Measurements from ENCODE around the gene TXNL1. TPM values are rescaled to one million over a fixed set of nuclear protein-coding genes. Genes with fewer than 3 reads are reported as not detected.
"Not testable (repeated sequence)": the region's sequence is repeated elsewhere in the genome, so short reads cannot be mapped to it uniquely, and the experiment has no call there.

The TXNL1 gene
- total RNA-seq, 2 donors from 2014 or later, result 66.4 to 85.4 TPM

GRCh38 chr18:56615738-56616520 is 22.5 kb downstream of the TXNL1 start:
- Mint-ChIP-seq H3K9me3 (no peaks in the 10 kb centered on the region), H3K36me3 (peaks cover 12 to 21% of the 10 kb centered on the region in 2 donors), H3K27ac (no peak overlapping the region)
- DNase-seq (ENCODE audit: low spot score in 2 of 2) (no peak), ATAC-seq (no peak)

- no peaks in the 10 kb centered on the region for H3K9me3 Mint-ChIP-seq
- ATAC-seq (no peak), DNase-seq (ENCODE audit: low spot score in 2 of 2) (no peak)
- no peak overlapping the region for H3K27ac Mint-ChIP-seq
- peaks cover 5 to 7% of the 10 kb centered on the region in 2 donors for H3K36me3 Mint-ChIP-seq
These were observed 31.8 kb downstream of the TXNL1 start for GRCh38 chr18:56606618-56607017.

- ATAC-seq (no peak), DNase-seq (ENCODE audit: low spot score in 2 of 2) (no peak)
- peaks cover 0 to 3% of the 10 kb centered on the region in 2 donors for H3K9me3 Mint-ChIP-seq
- no peak overlapping the region for H3K27ac Mint-ChIP-seq
- H3K36me3 Mint-ChIP-seq, result no peaks in the 10 kb centered on the region
These were observed 40.0 kb downstream of the TXNL1 start for GRCh38 chr18:56598422-56598821.

- no peak overlapping the region for H3K27ac Mint-ChIP-seq
- H3K9me3 Mint-ChIP-seq, result peaks cover 0 to 3% of the 10 kb centered on the region in 2 donors
- no peak for ATAC-seq
- no peak for DNase-seq (ENCODE audit: low spot score in 2 of 2)
- H3K36me3 Mint-ChIP-seq, result no peaks in the 10 kb centered on the region
These were observed 44.5 kb downstream of the TXNL1 start for GRCh38 chr18:56593906-56594305.

- ATAC-seq, result no peak
- H3K9me3 Mint-ChIP-seq, result no peaks in the 10 kb centered on the region
- DNase-seq (ENCODE audit: low spot score in 2 of 2), result no peak
- no peaks in the 10 kb centered on the region for H3K36me3 Mint-ChIP-seq
- no peak overlapping the region for H3K27ac Mint-ChIP-seq
These were observed 58.4 kb downstream of the TXNL1 start for GRCh38 chr18:56580026-56580425.

- Mint-ChIP-seq H3K9me3 (no peaks in the 10 kb centered on the region), H3K27ac (no peak overlapping the region), H3K36me3 (no peaks in the 10 kb centered on the region)
- DNase-seq (ENCODE audit: low spot score in 2 of 2) (no peak), ATAC-seq (no peak)
These were observed 58.9 kb downstream of the TXNL1 start for GRCh38 chr18:56579451-56579850.

- H3K9me3 Mint-ChIP-seq, result no peaks in the 10 kb centered on the region
- H3K27ac Mint-ChIP-seq, result no peak overlapping the region
- no peaks in the 10 kb centered on the region for H3K36me3 Mint-ChIP-seq
- DNase-seq (ENCODE audit: low spot score in 2 of 2) (no peak), ATAC-seq (no peak)
These were observed 61.4 kb downstream of the TXNL1 start for GRCh38 chr18:56576826-56577573.

GRCh38 chr18:56575819-56576663 is 62.4 kb downstream of the TXNL1 start:
- Mint-ChIP-seq H3K9me3 (no peaks in the 10 kb centered on the region), H3K27ac (no peak overlapping the region), H3K36me3 (no peaks in the 10 kb centered on the region)
- ATAC-seq (peak in 1 of 2 donors; percentile 61), DNase-seq (ENCODE audit: low spot score in 2 of 2) (peak in 1 of 2 donors; percentile 14)

- DNase-seq (ENCODE audit: low spot score in 2 of 2) (no peak), ATAC-seq (no peak)
- Mint-ChIP-seq H3K27ac (no peak overlapping the region), H3K9me3 (no peaks in the 10 kb centered on the region), H3K36me3 (no peaks in the 10 kb centered on the region)
These were observed 63.5 kb downstream of the TXNL1 start for GRCh38 chr18:56574861-56575260.

GRCh38 chr18:56572267-56572666 is 66.1 kb downstream of the TXNL1 start:
- H3K36me3 Mint-ChIP-seq; DNase-seq (ENCODE audit: low spot score in 2 of 2); ATAC-seq; H3K9me3 Mint-ChIP-seq; H3K27ac Mint-ChIP-seq: not testable (repeated sequence)

- H3K9me3 Mint-ChIP-seq, result no peaks in the 10 kb centered on the region
- DNase-seq (ENCODE audit: low spot score in 2 of 2) (no peak), ATAC-seq (no peak)
- H3K36me3 Mint-ChIP-seq, result no peaks in the 10 kb centered on the region
- H3K27ac Mint-ChIP-seq, result no peak overlapping the region
These were observed 67.4 kb downstream of the TXNL1 start for GRCh38 chr18:56570978-56571377.

GRCh38 chr18:56569416-56569815 is 69.0 kb downstream of the TXNL1 start:
- no peaks in the 10 kb centered on the region for H3K9me3 Mint-ChIP-seq
- no peak overlapping the region for H3K27ac Mint-ChIP-seq
- DNase-seq (ENCODE audit: low spot score in 2 of 2) (no peak), ATAC-seq (no peak)
- no peaks in the 10 kb centered on the region for H3K36me3 Mint-ChIP-seq

GRCh38 chr18:56568986-56569385 is 69.4 kb downstream of the TXNL1 start:
- ATAC-seq (no peak), DNase-seq (ENCODE audit: low spot score in 2 of 2) (no peak)
- H3K9me3 Mint-ChIP-seq, result no peaks in the 10 kb centered on the region
- no peak overlapping the region for H3K27ac Mint-ChIP-seq
- no peaks in the 10 kb centered on the region for H3K36me3 Mint-ChIP-seq

GRCh38 chr18:56565551-56566345 is 72.6 kb downstream of the TXNL1 start:
- no peak for DNase-seq (ENCODE audit: low spot score in 2 of 2)
- ATAC-seq, result no peak
- Mint-ChIP-seq H3K9me3 (no peaks in the 10 kb centered on the region), H3K27ac (no peak overlapping the region), H3K36me3 (no peaks in the 10 kb centered on the region)

- no peaks in the 10 kb centered on the region for H3K36me3 Mint-ChIP-seq
- DNase-seq (ENCODE audit: low spot score in 2 of 2) (no peak), ATAC-seq (no peak)
- H3K27ac Mint-ChIP-seq, result no peak overlapping the region
- no peaks in the 10 kb centered on the region for H3K9me3 Mint-ChIP-seq
These were observed 73.3 kb downstream of the TXNL1 start for GRCh38 chr18:56565046-56565445.

- ATAC-seq, result peak in 1 of 2 donors; percentile 40
- DNase-seq (ENCODE audit: low spot score in 2 of 2), result no peak
- no peak overlapping the region for H3K27ac Mint-ChIP-seq
- no peaks in the 10 kb centered on the region for H3K9me3 Mint-ChIP-seq
- H3K36me3 Mint-ChIP-seq, result no peaks in the 10 kb centered on the region
These were observed 74.8 kb downstream of the TXNL1 start for GRCh38 chr18:56563568-56563967.
